ENCODE measurements around the gene PAQR3. TPM values are rescaled to one million over a fixed set of nuclear protein-coding genes. Genes with fewer than 3 reads are reported as not detected.

The PAQR3 gene
- total RNA-seq, 1 donor from 2014 or later = 17.4 TPM

DNA sequence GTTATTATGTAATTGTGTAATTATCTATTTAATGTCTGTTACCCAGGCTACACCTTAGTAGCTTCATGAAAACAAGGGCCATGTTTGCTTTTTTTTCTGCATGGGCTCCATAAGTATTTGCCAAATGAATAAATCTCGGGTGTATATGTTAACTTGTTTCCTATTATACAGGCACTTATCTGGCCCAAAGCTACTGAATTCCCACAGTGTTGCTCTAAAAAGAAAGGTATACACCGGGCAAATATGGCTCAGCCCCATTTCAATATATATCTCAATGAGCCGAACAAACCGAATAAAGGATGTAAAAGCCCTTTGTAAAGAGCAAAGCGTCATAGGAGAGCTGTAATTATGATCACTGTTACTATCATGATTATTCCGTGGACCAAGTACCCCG is 767 bp downstream of the PAQR3 start:
- DNase-seq (ENCODE audit: low read depth) (peak; percentile 8), FAIRE-seq (no peak)
- Histone ChIP-seq H3K36me3 (ENCODE audit: control insufficient read depth, insufficient read depth, low read length) (no peaks in the 10 kb centered on the region), H3K27me3 (ENCODE audit: control insufficient read depth, insufficient read depth, low read length) (no peaks in the 10 kb centered on the region), H3K4me3 (ENCODE audit: low read depth, low read length) (peak overlapping the region; percentile 97)
- TF ChIP-seq, protein P1, sequence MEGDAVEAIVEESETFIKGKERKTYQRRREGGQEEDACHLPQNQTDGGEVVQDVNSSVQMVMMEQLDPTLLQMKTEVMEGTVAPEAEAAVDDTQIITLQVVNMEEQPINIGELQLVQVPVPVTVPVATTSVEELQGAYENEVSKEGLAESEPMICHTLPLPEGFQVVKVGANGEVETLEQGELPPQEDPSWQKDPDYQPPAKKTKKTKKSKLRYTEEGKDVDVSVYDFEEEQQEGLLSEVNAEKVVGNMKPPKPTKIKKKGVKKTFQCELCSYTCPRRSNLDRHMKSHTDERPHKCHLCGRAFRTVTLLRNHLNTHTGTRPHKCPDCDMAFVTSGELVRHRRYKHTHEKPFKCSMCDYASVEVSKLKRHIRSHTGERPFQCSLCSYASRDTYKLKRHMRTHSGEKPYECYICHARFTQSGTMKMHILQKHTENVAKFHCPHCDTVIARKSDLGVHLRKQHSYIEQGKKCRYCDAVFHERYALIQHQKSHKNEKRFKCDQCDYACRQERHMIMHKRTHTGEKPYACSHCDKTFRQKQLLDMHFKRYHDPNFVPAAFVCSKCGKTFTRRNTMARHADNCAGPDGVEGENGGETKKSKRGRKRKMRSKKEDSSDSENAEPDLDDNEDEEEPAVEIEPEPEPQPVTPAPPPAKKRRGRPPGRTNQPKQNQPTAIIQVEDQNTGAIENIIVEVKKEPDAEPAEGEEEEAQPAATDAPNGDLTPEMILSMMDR (IDR thresholded peaks at IDR 0.05; ENCODE audit: insufficient read depth, low read length, severe bottlenecking) = no peak

DNA sequence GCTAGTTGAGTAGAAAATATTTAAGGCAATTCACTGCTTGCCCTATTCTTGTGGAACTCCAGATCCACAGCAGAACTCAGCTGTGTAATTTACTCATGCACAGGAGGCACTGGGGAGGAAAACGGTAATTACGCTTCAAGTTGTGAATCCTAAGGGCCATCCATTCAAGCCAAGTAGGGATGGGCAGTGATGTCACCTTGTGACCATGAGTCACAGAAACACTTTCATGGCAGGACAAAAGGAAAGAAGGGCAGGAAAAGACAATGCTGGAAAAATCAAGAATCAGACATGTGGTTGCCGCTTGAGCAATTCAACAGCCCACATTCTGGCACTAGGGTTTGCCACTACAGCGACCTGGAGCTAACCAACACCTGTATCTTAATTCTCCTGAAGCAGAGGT is 1.4 kb downstream of the PAQR3 start:
- DNase-seq (ENCODE audit: low read depth) = peak; percentile 12
- Histone ChIP-seq H3K4me3 (ENCODE audit: low read depth, low read length) (no peak overlapping the region), H3K36me3 (ENCODE audit: control insufficient read depth, insufficient read depth, low read length) (no peaks in the 10 kb centered on the region), H3K27me3 (ENCODE audit: control insufficient read depth, insufficient read depth, low read length) (no peaks in the 10 kb centered on the region)
- TF ChIP-seq, protein P1 (IDR thresholded peaks at IDR 0.05; ENCODE audit: insufficient read depth, low read length, severe bottlenecking) = no peak
- FAIRE-seq = no peak

DNA sequence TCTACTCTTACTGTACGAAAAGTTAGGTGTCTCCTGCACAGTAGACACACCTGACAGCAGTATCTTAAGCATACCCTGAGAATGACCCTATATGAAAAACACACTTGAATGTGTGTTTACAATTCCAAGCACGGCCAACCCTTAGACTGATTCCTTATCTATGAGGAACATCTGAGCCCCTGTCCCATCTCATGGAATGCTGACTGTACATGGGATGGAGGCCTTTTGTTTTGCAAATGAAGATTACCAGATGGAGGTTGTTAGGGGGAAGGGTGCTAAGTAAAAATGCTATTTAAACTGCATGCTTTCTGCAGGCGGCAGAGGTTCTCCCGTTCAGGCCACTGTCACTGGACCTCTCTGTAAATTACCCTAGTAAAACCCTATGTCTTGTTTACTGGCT is 2.2 kb downstream of the PAQR3 start:
- FAIRE-seq = no peak
- H3K4me3 ChIP-seq (ENCODE audit: low read depth, low read length) = no peak overlapping the region
- DNase-seq (ENCODE audit: low read depth) = no peak
- no peaks in the 10 kb centered on the region for H3K27me3 ChIP-seq (ENCODE audit: control insufficient read depth, insufficient read depth, low read length)
- TF ChIP-seq, protein P1 (IDR thresholded peaks at IDR 0.05; ENCODE audit: insufficient read depth, low read length, severe bottlenecking) = no peak
- no peaks in the 10 kb centered on the region for H3K36me3 ChIP-seq (ENCODE audit: control insufficient read depth, insufficient read depth, low read length)

DNA sequence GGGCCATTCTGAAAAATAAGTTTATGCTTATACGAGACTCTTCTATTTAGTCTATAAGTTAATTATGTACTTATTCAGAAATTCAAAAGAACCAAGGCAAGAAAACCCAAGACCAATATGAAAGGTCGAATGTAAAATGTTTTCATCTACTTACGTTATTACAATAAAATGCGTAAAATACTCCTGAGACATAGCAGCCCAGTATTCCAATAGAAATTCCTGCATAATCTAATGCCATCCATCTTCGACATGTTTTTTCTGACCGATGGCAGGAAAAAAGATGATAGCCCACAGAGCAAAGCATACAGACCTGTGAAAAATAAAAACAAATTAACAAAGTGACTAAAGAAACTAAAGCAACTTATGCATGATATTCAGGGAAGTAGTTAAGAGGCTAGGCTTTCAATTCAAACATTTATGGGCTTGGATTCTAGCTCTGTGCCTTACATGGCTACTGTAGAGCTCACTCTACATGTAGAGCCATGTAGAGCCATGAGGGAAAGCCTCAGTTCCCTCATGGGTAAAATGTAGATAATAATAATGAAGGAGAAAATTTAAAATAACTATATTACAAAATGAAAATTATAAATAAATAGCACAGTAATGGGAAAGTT is 9.1 kb downstream of the PAQR3 start:
- TF ChIP-seq, protein P1 (IDR thresholded peaks at IDR 0.05; ENCODE audit: insufficient read depth, low read length, severe bottlenecking) = no peak
- no peak for DNase-seq (ENCODE audit: low read depth)
- FAIRE-seq = no peak
- no peaks in the 10 kb centered on the region for H3K36me3 ChIP-seq (ENCODE audit: control insufficient read depth, insufficient read depth, low read length)
- no peak overlapping the region for H3K4me3 ChIP-seq (ENCODE audit: low read depth, low read length)
- H3K27me3 ChIP-seq (ENCODE audit: control insufficient read depth, insufficient read depth, low read length) = no peaks in the 10 kb centered on the region

DNA sequence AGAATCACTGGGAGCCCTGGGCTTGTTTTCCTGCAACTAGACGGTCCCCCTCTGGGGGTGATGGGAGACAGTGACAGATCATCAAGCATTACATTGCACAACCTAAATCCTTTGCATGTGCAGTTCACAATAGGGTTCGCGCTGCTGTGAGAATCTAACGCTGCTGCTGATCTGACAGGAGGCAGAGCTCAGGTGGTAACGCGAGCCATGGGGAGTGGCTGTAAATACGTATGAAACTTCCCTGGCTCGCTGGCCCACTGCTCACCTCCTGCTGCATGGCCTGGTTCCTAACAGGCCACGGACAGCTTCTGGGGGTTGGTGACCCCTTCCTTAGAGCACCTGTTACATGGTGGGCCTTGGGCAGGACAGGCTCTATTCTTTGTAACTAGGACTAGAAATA is 10.4 kb downstream of the PAQR3 start:
- no peak for FAIRE-seq
- H3K36me3 ChIP-seq (ENCODE audit: control insufficient read depth, insufficient read depth, low read length) = no peaks in the 10 kb centered on the region
- H3K4me3 ChIP-seq (ENCODE audit: low read depth, low read length) = no peak overlapping the region
- no peaks in the 10 kb centered on the region for H3K27me3 ChIP-seq (ENCODE audit: control insufficient read depth, insufficient read depth, low read length)
- TF ChIP-seq, protein P1 (IDR thresholded peaks at IDR 0.05; ENCODE audit: insufficient read depth, low read length, severe bottlenecking) = no peak
- no peak for DNase-seq (ENCODE audit: low read depth)

DNA sequence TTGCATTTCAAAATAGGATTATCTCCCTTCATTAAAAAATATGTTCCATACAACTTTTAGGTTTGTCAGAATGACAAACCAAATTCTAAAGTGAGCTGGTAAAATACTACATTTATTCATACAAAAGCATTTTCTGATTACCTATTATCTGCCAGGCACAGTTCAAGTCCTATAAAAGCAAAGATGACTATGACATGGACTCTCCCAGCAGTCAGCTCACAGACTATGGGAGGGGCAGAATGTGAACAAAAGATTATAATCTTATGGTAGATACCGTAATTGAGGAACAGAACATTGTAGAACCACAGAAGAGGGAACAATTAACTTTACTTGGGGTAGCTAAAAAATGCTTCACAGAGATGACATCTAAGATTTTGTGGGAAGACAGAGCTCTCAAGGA is 12.4 kb downstream of the PAQR3 start:
- H3K36me3 ChIP-seq (ENCODE audit: control insufficient read depth, insufficient read depth, low read length) = no peaks in the 10 kb centered on the region
- H3K4me3 ChIP-seq (ENCODE audit: low read depth, low read length) = no peak overlapping the region
- DNase-seq (ENCODE audit: low read depth) (no peak), FAIRE-seq (no peak)
- TF ChIP-seq, protein P1 (IDR thresholded peaks at IDR 0.05; ENCODE audit: insufficient read depth, low read length, severe bottlenecking) = no peak
- H3K27me3 ChIP-seq (ENCODE audit: control insufficient read depth, insufficient read depth, low read length) = no peaks in the 10 kb centered on the region
